OCI-LY1 (cell line): ENCODE results near the gene TMEM62.
"Not testable (repeated sequence)": the region's sequence is repeated elsewhere in the genome, so short reads cannot be mapped to it uniquely, and the experiment has no call there.

Experiments used
- H2AFZ ChIP-seq: fragments of 200-600 bp; sonication (generic), shearing (Covaris generic); 2 replicates; pipeline ENCODE4 v1.6.0; 2014; ENCODE audit warnings: antibody characterized with exemption, mild to moderate bottlenecking, low read length
- H3F3A ChIP-seq: fragments of 200-600 bp; sonication (generic), shearing (Covaris generic); 2 replicates; pipeline ENCODE4 v1.6.0; 2014; ENCODE audit warnings: mild to moderate bottlenecking, antibody characterized with exemption, low read length, moderate library complexity; ENCODE audit not compliant: insufficient read depth
- H3K27ac ChIP-seq: fragments of 200-600 bp; sonication (generic); 2 replicates; pipeline ENCODE4 v1.5.1; 2014; ENCODE audit warnings: low read length, mixed run types, mild to moderate bottlenecking, low read depth; ENCODE audit not compliant: poor library complexity, severe bottlenecking
- H3K27me3 ChIP-seq: fragments of 200-600 bp; sonication (generic); 2 replicates; pipeline ENCODE4 v1.6.0; 2014; ENCODE audit warnings: antibody characterized with exemption, mild to moderate bottlenecking, low read length, moderate library complexity; ENCODE audit not compliant: insufficient read depth
- H3K36me3 ChIP-seq: fragments of 200-600 bp; sonication (generic); 2 replicates; pipeline ENCODE4 v1.6.1; 2014; ENCODE audit warnings: mild to moderate bottlenecking, antibody characterized with exemption, low read length, moderate library complexity, mixed read lengths; ENCODE audit not compliant: insufficient read depth
- H3K4me1 ChIP-seq: fragments of 200-600 bp; sonication (generic); 2 replicates; pipeline ENCODE4 v1.5.1; 2014; ENCODE audit warnings: mild to moderate bottlenecking, low read length, moderate library complexity; ENCODE audit not compliant: insufficient read depth, severe bottlenecking
- H3K4me2 ChIP-seq: fragments of 200-600 bp; sonication (generic), shearing (Covaris generic); 2 replicates; pipeline ENCODE4 v1.6.1; 2014; ENCODE audit warnings: low read length
- H3K4me3 ChIP-seq: fragments of 200-600 bp; sonication (generic); 2 replicates; pipeline ENCODE4 v1.5.1; 2014; ENCODE audit warnings: low read length, low read depth, mild to moderate bottlenecking, mixed read lengths; ENCODE audit not compliant: poor library complexity, severe bottlenecking
- H3K79me2 ChIP-seq: fragments of 200-600 bp; shearing (Covaris generic); 2 replicates; pipeline ENCODE4 v1.6.1; 2016; ENCODE audit warnings: mixed run types, low read length, mixed read lengths; ENCODE audit not compliant: insufficient read depth
- H3K9ac ChIP-seq: fragments of 200-600 bp; sonication (generic), shearing (Covaris generic); 2 replicates; pipeline ENCODE4 v1.6.1; 2014; ENCODE audit warnings: mild to moderate bottlenecking, low read length, mixed read lengths
- H3K9me2 ChIP-seq: fragments of 200-600 bp; sonication (generic), shearing (Covaris generic); 2 replicates; pipeline ENCODE4 v1.6.1; 2014; ENCODE audit warnings: low read depth, mild to moderate bottlenecking, low read length, mixed read lengths
- H3K9me3 ChIP-seq: fragments of 200-600 bp; shearing (Covaris generic); 2 replicates; pipeline ENCODE4 v1.6.1; 2014; ENCODE audit warnings: low read length, mixed read lengths
- H4K20me1 ChIP-seq: fragments of 200-600 bp; sonication (generic), shearing (Covaris generic); 2 replicates; pipeline ENCODE4 v1.6.0; 2016; ENCODE audit warnings: mild to moderate bottlenecking, low read length; ENCODE audit not compliant: insufficient read depth
- EZH2 ChIP-seq: fragments of 200-600 bp; sonication (generic), shearing (Covaris generic); IDR thresholded peaks from 2 replicates; pipeline ENCODE4 v1.8.0; 2017; ENCODE audit warnings: borderline replicate concordance, mixed run types, mild to moderate bottlenecking, antibody characterized with exemption, low read length, moderate library complexity, mixed read lengths
- TF ChIP-seq, protein P1 (sequence below): fragments of 200-600 bp; sonication (generic), shearing (Covaris generic); IDR thresholded peaks from 2 replicates; pipeline ENCODE4 v1.5.1; 2017; ENCODE audit warnings: mild to moderate bottlenecking, antibody characterized with exemption, low read length, moderate library complexity, mixed read lengths

Gene TMEM62

DNA sequence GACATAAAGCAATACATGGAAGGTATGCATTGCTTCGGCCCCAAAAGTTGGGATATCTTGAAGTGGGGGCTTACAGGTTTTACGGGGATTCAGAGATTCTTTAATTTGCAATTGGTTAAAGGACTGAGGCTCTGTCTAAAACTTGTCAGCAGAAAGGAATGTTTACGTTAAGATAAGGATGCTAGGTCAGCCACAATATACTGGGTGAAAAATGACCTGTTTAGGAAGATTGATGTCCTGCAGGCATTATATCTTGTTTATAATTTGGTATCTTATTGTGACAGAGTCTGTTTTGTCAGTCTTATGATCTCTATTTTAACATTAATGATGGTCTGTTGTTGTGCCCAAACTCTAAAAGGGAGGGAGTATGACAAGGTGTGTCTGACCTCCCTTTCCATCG lies 36.5 kb downstream of the TMEM62 start:
- no peak overlapping the region for H3K4me2 ChIP-seq

DNA sequence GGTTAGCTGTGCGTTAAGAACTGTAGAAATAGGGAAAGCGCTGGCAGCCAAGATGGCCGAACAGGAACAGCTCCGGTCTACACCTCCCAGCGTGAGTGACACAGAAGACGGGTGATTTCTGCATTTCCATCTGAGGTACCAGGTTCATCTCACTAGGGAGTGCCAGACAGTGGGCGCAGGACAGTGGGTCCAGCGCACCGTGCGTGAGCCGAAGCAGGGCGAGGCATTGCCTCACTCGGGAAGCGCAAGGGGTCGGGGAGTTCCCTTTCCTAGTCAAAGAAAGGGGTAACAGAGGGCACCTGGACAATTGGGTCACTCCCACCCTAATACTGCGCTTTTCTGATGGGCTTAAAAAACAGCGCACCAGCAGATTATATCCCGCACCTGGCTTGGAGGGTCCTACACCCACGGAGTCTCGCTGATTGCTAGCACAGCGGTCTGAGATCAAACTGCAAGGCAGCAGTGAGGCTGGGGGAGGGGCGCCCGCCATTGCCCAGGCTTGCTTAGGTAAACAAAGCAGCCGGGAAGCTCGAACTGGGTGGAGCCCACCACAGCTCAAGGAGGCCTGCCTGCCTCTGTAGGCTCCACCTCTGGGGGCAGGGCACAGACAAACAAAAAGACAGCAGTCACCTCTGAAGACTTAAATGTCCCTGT lies 42.4 kb downstream of the TMEM62 start:
- H3K9me3 ChIP-seq, H3K4me3 ChIP-seq, H3K4me2 ChIP-seq, H3K79me2 ChIP-seq, H3K27me3 ChIP-seq, H3F3A ChIP-seq, H3K9ac ChIP-seq, H3K4me1 ChIP-seq, H3K9me2 ChIP-seq, H3K27ac ChIP-seq, H4K20me1 ChIP-seq, H2AFZ ChIP-seq: not testable (repeated sequence)
- H3K36me3 ChIP-seq: peaks cover 54% of the 10 kb centered on the region

More for the DNA sequence above, 36.5 kb downstream of the TMEM62 start:
- Histone ChIP-seq H4K20me1 (no peaks in the 10 kb centered on the region), H3K36me3 (peaks cover 65% of the 10 kb centered on the region), H3K27me3 (no peaks in the 10 kb centered on the region), H3F3A (no peaks in the 10 kb centered on the region), H3K4me1 (no peaks in the 10 kb centered on the region), H3K9me3 (0 out of 2 replicates have a peak, but pooled peaks cover 3% of the 10 kb centered on the region), H3K4me3 (no peak overlapping the region), H3K9me2 (no peaks in the 10 kb centered on the region), H2AFZ (no peak overlapping the region), H3K27ac (no peak overlapping the region), H3K79me2 (no peaks in the 10 kb centered on the region), H3K9ac (no peak overlapping the region)
- no peak for TF ChIP-seq EZH2
- TF ChIP-seq, protein P1, sequence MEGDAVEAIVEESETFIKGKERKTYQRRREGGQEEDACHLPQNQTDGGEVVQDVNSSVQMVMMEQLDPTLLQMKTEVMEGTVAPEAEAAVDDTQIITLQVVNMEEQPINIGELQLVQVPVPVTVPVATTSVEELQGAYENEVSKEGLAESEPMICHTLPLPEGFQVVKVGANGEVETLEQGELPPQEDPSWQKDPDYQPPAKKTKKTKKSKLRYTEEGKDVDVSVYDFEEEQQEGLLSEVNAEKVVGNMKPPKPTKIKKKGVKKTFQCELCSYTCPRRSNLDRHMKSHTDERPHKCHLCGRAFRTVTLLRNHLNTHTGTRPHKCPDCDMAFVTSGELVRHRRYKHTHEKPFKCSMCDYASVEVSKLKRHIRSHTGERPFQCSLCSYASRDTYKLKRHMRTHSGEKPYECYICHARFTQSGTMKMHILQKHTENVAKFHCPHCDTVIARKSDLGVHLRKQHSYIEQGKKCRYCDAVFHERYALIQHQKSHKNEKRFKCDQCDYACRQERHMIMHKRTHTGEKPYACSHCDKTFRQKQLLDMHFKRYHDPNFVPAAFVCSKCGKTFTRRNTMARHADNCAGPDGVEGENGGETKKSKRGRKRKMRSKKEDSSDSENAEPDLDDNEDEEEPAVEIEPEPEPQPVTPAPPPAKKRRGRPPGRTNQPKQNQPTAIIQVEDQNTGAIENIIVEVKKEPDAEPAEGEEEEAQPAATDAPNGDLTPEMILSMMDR: no peak

DNA sequence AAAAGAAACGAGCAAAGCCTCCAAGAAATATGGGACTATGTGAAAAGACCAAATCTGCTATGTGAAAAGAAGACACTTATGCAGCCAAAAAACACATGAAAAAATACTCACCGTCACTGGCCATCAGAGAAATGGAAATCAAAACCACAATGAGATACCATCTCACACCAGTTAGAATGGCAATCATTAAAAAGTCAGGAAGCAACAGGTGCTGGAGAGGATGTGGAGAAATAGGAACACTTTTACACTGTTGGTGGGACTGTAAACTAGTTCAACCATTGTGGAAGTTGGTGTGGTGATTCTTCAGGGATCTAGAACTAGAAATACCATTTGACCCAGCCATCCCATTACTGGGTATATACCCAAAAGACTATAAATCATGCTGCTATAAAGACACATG lies 43.8 kb downstream of the TMEM62 start:
- H3K9ac ChIP-seq, H4K20me1 ChIP-seq, H3K27ac ChIP-seq, H3F3A ChIP-seq, H3K27me3 ChIP-seq, H3K4me3 ChIP-seq, H3K9me2 ChIP-seq, H3K9me3 ChIP-seq, H3K4me2 ChIP-seq, H3K79me2 ChIP-seq, H3K4me1 ChIP-seq, H2AFZ ChIP-seq: not testable (repeated sequence)
- H3K36me3 ChIP-seq: peaks cover 58% of the 10 kb centered on the region

DNA sequence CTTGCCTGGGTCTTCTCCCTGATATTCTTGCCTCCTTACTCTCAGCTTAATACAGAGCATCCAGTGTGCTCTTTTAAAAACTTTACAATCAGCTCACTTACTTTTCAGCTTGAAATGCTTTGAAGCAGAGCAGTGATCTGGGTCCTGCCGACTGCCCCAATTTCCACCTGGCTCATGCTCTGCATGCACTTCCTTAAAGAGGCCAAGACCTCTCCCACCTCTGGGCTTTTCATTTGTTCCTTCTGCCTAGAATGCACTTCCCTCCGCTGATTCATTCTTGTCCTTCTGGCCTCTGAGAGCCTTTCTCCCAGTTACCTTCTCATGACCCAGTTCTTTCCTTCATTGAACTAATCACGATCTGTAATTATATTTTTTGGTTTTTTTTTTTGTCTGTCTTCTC lies 49.9 kb downstream of the TMEM62 start:
- no peaks in the 10 kb centered on the region for H3F3A ChIP-seq
- peaks cover 27% of the 10 kb centered on the region; the same call in 1 of the 2 replicates for H3K36me3 ChIP-seq
- peaks cover 18% of the 10 kb centered on the region for H3K4me1 ChIP-seq
- no peak overlapping the region for H3K4me3 ChIP-seq
- no peak overlapping the region for H3K27ac ChIP-seq
- H3K79me2 ChIP-seq: peaks cover 10% of the 10 kb centered on the region
- no peak overlapping the region for H2AFZ ChIP-seq
- TF ChIP-seq EZH2: no peak
- TF ChIP-seq, protein P1: no peak
- H3K9ac ChIP-seq: no peak overlapping the region
- no peaks in the 10 kb centered on the region for H3K9me2 ChIP-seq
- no peaks in the 10 kb centered on the region for H3K9me3 ChIP-seq
- no peaks in the 10 kb centered on the region for H3K27me3 ChIP-seq
- H3K4me2 ChIP-seq: no peak overlapping the region
- no peaks in the 10 kb centered on the region for H4K20me1 ChIP-seq
